Keratinocyte (primary cell): ENCODE results near the gene PRKAR2B. TPM values are rescaled to one million over a fixed set of nuclear protein-coding genes. Genes with fewer than 3 reads are reported as not detected.

Experiments
- DNase-seq: peaks from one replicate; pipeline ENCODE4 v3.0.0-alpha.2; 2011; ENCODE audit warnings: low read depth, missing footprints, low spot score
- FAIRE-seq: peaks from 2 replicates; lab custom pipeline; 2011; peaks lifted over from hg19 to GRCh38; lab: Jason Lieb, UNC
- H2AFZ ChIP-seq: 2 replicates; pipeline ENCODE4 v1.6.0; 2012; ENCODE audit warnings: low read length, control low read depth, inconsistent platforms; ENCODE audit not compliant: control insufficient read depth
- H3K27ac ChIP-seq: 2 replicates; pipeline ENCODE4 v1.5.1; 2011; ENCODE audit warnings: low read length; ENCODE audit not compliant: control insufficient read depth, insufficient read depth
- H3K27me3 ChIP-seq: 3 replicates; pipeline ENCODE4 v1.6.0; 2011; ENCODE audit warnings: low read length; ENCODE audit not compliant: control insufficient read depth, insufficient read depth; ENCODE audit errors: extremely low read depth
- H3K36me3 ChIP-seq, 2 experiments: 2 replicates in 1 of 2; 3 replicates in 1 of 2; pipeline ENCODE4 v1.5.1; 2011; ENCODE audit warnings: low read length in 2 of 2, mild to moderate bottlenecking in 1 of 2; ENCODE audit not compliant: control insufficient read depth in 2 of 2, insufficient read depth in 2 of 2; ENCODE audit errors: extremely low read depth in 1 of 2
- H3K4me1 ChIP-seq: 3 replicates; pipeline ENCODE4 v1.5.1; 2011; ENCODE audit warnings: low read length; ENCODE audit not compliant: control insufficient read depth, insufficient read depth; ENCODE audit errors: extremely low read depth
- H3K4me2 ChIP-seq: 3 replicates; pipeline ENCODE4 v1.6.0; 2011; ENCODE audit warnings: low read depth, low read length; ENCODE audit not compliant: control insufficient read depth, insufficient read depth; ENCODE audit errors: extremely low read depth
- H3K4me3 ChIP-seq, 3 experiments: fragments of 200-600 bp in 1 of 3; sonication (generic) in 1 of 3; 2 replicates in 2 of 3; 3 replicates in 1 of 3; pipeline ENCODE4 v1.5.1; 2011 to 2016; ENCODE audit warnings: low read length in 3 of 3, mild to moderate bottlenecking in 3 of 3, control low read depth in 2 of 3, inconsistent platforms in 1 of 3, low read depth in 1 of 3, mixed read lengths in 1 of 3, mixed run types in 1 of 3, moderate library complexity in 1 of 3; ENCODE audit not compliant: control insufficient read depth in 2 of 3, insufficient read depth in 2 of 3; ENCODE audit errors: extremely low read depth in 1 of 3
- H3K79me2 ChIP-seq: 2 replicates; pipeline ENCODE4 v1.6.0; 2012; ENCODE audit warnings: low read length; ENCODE audit not compliant: control insufficient read depth, insufficient read depth
- H3K9ac ChIP-seq: 3 replicates; pipeline ENCODE4 v1.6.0; 2011; ENCODE audit warnings: low read length; ENCODE audit not compliant: control insufficient read depth, insufficient read depth; ENCODE audit errors: extremely low read depth
- H3K9me1 ChIP-seq: 3 replicates; pipeline ENCODE4 v1.6.0; 2011; ENCODE audit warnings: low read length; ENCODE audit not compliant: control insufficient read depth, insufficient read depth; ENCODE audit errors: extremely low read depth
- H3K9me3 ChIP-seq: 2 replicates; pipeline ENCODE4 v1.5.1; 2012; ENCODE audit warnings: low read depth, low read length; ENCODE audit not compliant: control insufficient read depth
- H4K20me1 ChIP-seq: 3 replicates; pipeline ENCODE4 v1.6.0; 2011; ENCODE audit warnings: low read length; ENCODE audit not compliant: control insufficient read depth, insufficient read depth; ENCODE audit errors: extremely low read depth
- CTCF ChIP-seq, 3 experiments: IDR thresholded peaks in 1 of 3; conservative IDR thresholded peaks in 1 of 3; optimal IDR thresholded peaks in 1 of 3; 2 replicates in 2 of 3; 3 replicates in 1 of 3; pipeline versions ENCODE3 to v1.5.1; 2011; ENCODE audit warnings: low read length in 3 of 3, mild to moderate bottlenecking in 3 of 3, moderate library complexity in 2 of 3, control low read depth in 1 of 3, inconsistent platforms in 1 of 3; ENCODE audit not compliant: insufficient read depth in 2 of 3; ENCODE audit errors: extremely low read depth in 1 of 3
- EZH2 ChIP-seq: IDR thresholded peaks from one replicate; pipeline ENCODE4 v1.6.1; 2012; ENCODE audit warnings: inconsistent platforms, mild to moderate bottlenecking, low read length, moderate library complexity
- dilution Hi-C: fragments of 300-500 bp; cut with MboI; formaldehyde crosslinking; loops from one replicate; pipeline ENCODE4 v1.7.0; 2020; ENCODE audit warnings: low sequenced_read_pairs; ENCODE audit not compliant: extremely low pct_ligation_motif_present
- polyA plus RNA-seq, 5 experiments: library from polyadenylated mRNA; depleted of rRNA in 3 of 5; stranded (reverse) in 3 of 5; stranded (forward) in 1 of 5; unstranded in 1 of 5; fragments of >200 nt; gene quantifications; 1 replicate in 1 of 5; 2 replicates in 3 of 5; 3 replicates in 1 of 5; pipeline versions ENCODE4 v1.2.1 to v1.2.3, GENCODE V29; 2011 to 2012; ENCODE audit warnings: missing spikeins in 2 of 5, low read depth in 1 of 5, low replicate concordance in 1 of 5

PRKAR2B gene
- polyA plus RNA-seq, 1 donor (not counting 4 experiments of a cell fraction or from before 2014, with no cell fraction given): 0.01 TPM

- DNase-seq: peak; percentile 59
- no peaks in the 10 kb centered on the region for H3K9me1 ChIP-seq
- peak; percentile 81 for FAIRE-seq
- H3K4me2 ChIP-seq: peak overlapping the region; percentile 98
- H4K20me1 ChIP-seq: no peaks in the 10 kb centered on the region
- H3K27ac ChIP-seq: peak overlapping the region; percentile 99
- peak overlapping the region; percentile 54 to 92 (median 75) for H3K4me3 ChIP-seq
- H3K36me3 ChIP-seq: no peaks in the 10 kb centered on the region
- H3K9me3 ChIP-seq: no peaks in the 10 kb centered on the region
- peak overlapping the region; percentile 99 for H3K9ac ChIP-seq
- H3K27me3 ChIP-seq: no peaks in the 10 kb centered on the region
- TF ChIP-seq CTCF (optimal IDR thresholded peaks at IDR 0.05 in 1 of 3, IDR thresholded peaks at IDR 0.05 in 1 of 3, conservative IDR thresholded peaks at IDR 0.05 in 1 of 3; ENCODE audit: extremely low read depth in 1 of 3, insufficient read depth in 2 of 3, low read length in 3 of 3): peak in 1 of 3 experiments; percentile 49
- TF ChIP-seq EZH2: no peak
- H3K79me2 ChIP-seq: peaks cover 25% of the 10 kb centered on the region
- H2AFZ ChIP-seq: peak overlapping the region; percentile 92
- dilution Hi-C loops: no loop called here
- peaks cover 6% of the 10 kb centered on the region for H3K4me1 ChIP-seq
These were observed 123.2 kb downstream of the PRKAR2B start for GRCh38 chr7:107167483-107168232.

- DNase-seq (peak; percentile 99), FAIRE-seq (peak; percentile 93)
- H3K9me3 ChIP-seq: no peaks in the 10 kb centered on the region
- H3K27me3 ChIP-seq: no peaks in the 10 kb centered on the region
- H3K9ac ChIP-seq: peak within 1 kb of the TSS; percentile 99
- H4K20me1 ChIP-seq: no peaks in the 10 kb centered on the region
- H3K79me2 ChIP-seq: peaks cover 33% of the 10 kb centered on the region
- peak within 1 kb of the TSS; percentile 96 to 99 (median 98) for H3K4me3 ChIP-seq
- H3K4me1 ChIP-seq: peaks cover 6% of the 10 kb centered on the region
- peak within 1 kb of the TSS; percentile 99 for H3K27ac ChIP-seq
- no peak for TF ChIP-seq CTCF (optimal IDR thresholded peaks at IDR 0.05 in 1 of 3, IDR thresholded peaks at IDR 0.05 in 1 of 3, conservative IDR thresholded peaks at IDR 0.05 in 1 of 3; ENCODE audit: extremely low read depth in 1 of 3, insufficient read depth in 2 of 3, low read length in 3 of 3)
- TF ChIP-seq EZH2: no peak
- peak within 1 kb of the TSS; percentile 98 for H3K4me2 ChIP-seq
- H3K9me1 ChIP-seq: no peaks in the 10 kb centered on the region
- no peaks in the 10 kb centered on the region for H3K36me3 ChIP-seq
- H2AFZ ChIP-seq: peak within 1 kb of the TSS; percentile 92
- dilution Hi-C loops: no loop called here
These were observed 124.0 kb downstream of the PRKAR2B start, which contains the start of gene HBP1 for GRCh38 chr7:107168233-107169119. Gene HBP1 (plus strand): TSS chr7:107169003. CDS start chr7:107179894, 10,891 bp downstream.
